A549 (cell line): ENCODE results near the gene CAMTA1. TPM values are rescaled to one million over a fixed set of nuclear protein-coding genes. Genes with fewer than 3 reads are reported as not detected.

ENCODE experiments used
- ATAC-seq, 2 experiments: fragments of 200-7000 bp in 1 of 2; fragments of >200 bp in 1 of 2; cut with Nextera tagmentation in 1 of 2; cut with Tn5 transposase in 1 of 2; 3 replicates each; pipeline versions ENCODE4 v1.8.0 to v1.9.1; 2018 to 2020; ENCODE audit warnings: mild to moderate bottlenecking in 1 of 2, moderate library complexity in 1 of 2
- CTCF ChIA-PET: fragments of 300-600 bp; sonication (Branson Sonifier 250); formaldehyde crosslinking; extraction: SDS; loops from one replicate; lab custom pipeline; 2021; ENCODE audit warnings: antibody characterized with exemption, inconsistent platforms; lab: Yijun Ruan, JAX
- POLR2A ChIA-PET: fragments of 350-600 bp; formaldehyde crosslinking; extraction: SDS; loops from one replicate; lab custom pipeline; 2021; ENCODE audit warnings: antibody characterized with exemption, inconsistent platforms; lab: Yijun Ruan, JAX
- DNase-seq, 2 experiments: peaks; one replicate each; pipeline versions ENCODE4 v3.0.0 to v3.0.0-alpha.2; 2011 to 2016; ENCODE audit warnings: low read depth in 1 of 2, low spot score in 1 of 2
- FAIRE-seq: peaks from 2 replicates; lab custom pipeline; 2011; peaks lifted over from hg19 to GRCh38; lab: Jason Lieb, UNC
- H3K27ac ChIP-seq, 2 experiments: fragments of >200 bp; sonication (Bioruptor Twin); formaldehyde crosslinking; 3 replicates each; pipeline ENCODE4 v1.5.1; 2016 to 2017
- H3K4me1 ChIP-seq: fragments of >200 bp; sonication (Bioruptor Twin); formaldehyde crosslinking; 3 replicates; pipeline ENCODE4 v1.6.1; 2016
- H3K4me2 ChIP-seq: fragments of >200 bp; sonication (Bioruptor Twin); formaldehyde crosslinking; 3 replicates; pipeline ENCODE4 v1.6.1; 2016
- H3K4me3 ChIP-seq: fragments of >200 bp; sonication (Bioruptor Twin); formaldehyde crosslinking; 3 replicates; pipeline ENCODE4 v1.5.1; 2016
- H3K9me3 ChIP-seq: fragments of >200 bp; sonication (Bioruptor Twin); formaldehyde crosslinking; 3 replicates; pipeline ENCODE4 v1.6.1; 2016
- CEBPB ChIP-seq, 2 experiments: fragments of >200 bp in 1 of 2; sonication (Bioruptor Twin) in 1 of 2; formaldehyde crosslinking in 1 of 2; IDR thresholded peaks; 2 replicates each; pipeline ENCODE4 v1.6.1; 2012 to 2016
- CHD2 ChIP-seq: fragments of 150-350 bp; IDR thresholded peaks from 2 replicates; pipeline ENCODE4 v1.6.1; 2014; ENCODE audit warnings: low read length; ENCODE audit not compliant: partially characterized antibody
- EHF ChIP-seq: fragments of 250-450 bp; sonication (Bioruptor Pico); IDR thresholded peaks from 2 replicates; pipeline ENCODE4 v1.5.0; 2020; ENCODE audit warnings: mild to moderate bottlenecking
- ESRRA ChIP-seq: fragments of 150-350 bp; IDR thresholded peaks from 2 replicates; pipeline ENCODE4 v1.6.1; 2014; ENCODE audit warnings: mild to moderate bottlenecking, low read length, borderline replicate concordance
- KDM1A ChIP-seq: fragments of 200-600 bp; sonication (generic); IDR thresholded peaks from 2 replicates; pipeline ENCODE4 v1.6.1; 2016; ENCODE audit warnings: low read depth, mild to moderate bottlenecking
- KDM5A ChIP-seq: fragments of 200-600 bp; sonication (generic); IDR thresholded peaks from 2 replicates; pipeline ENCODE4 v1.6.1; 2016; ENCODE audit warnings: antibody characterized with exemption, mild to moderate bottlenecking
- MAFK ChIP-seq: fragments of 450-650 bp; IDR thresholded peaks from 2 replicates; pipeline ENCODE4 v1.6.1; 2014; ENCODE audit not compliant: partially characterized antibody
- NR3C1 ChIP-seq: fragments of >200 bp; sonication (Bioruptor Twin); formaldehyde crosslinking; IDR thresholded peaks from 3 replicates; pipeline ENCODE4 v1.6.1; 2017
- POLR2A ChIP-seq: IDR thresholded peaks from 2 replicates; pipeline ENCODE4 v1.6.1; 2012; ENCODE audit warnings: mild to moderate bottlenecking, low read length
- TFCP2L1 ChIP-seq: fragments of 250-450 bp; sonication (Bioruptor Pico); IDR thresholded peaks from 2 replicates; pipeline ENCODE4 v1.5.0; 2021; ENCODE audit warnings: mild to moderate bottlenecking
- ZSCAN20 ChIP-seq: fragments of 250-450 bp; sonication (Bioruptor Pico); IDR thresholded peaks from 2 replicates; pipeline ENCODE4 v1.8.0; 2022; ENCODE audit warnings: mild to moderate bottlenecking, moderate library complexity
- WGBS: methylation state at CpG from one replicate; pipeline ENCODE4 v1.1.6; 2017; ENCODE audit errors: missing lambda C conversion rate; 5-methylcytosine and 5-hydroxymethylcytosine counted together
- polyA plus RNA-seq, 4 experiments: library from polyadenylated mRNA; depleted of rRNA in 3 of 4; stranded (reverse); fragments of >200 nt; fragmentation: RNase III in 1 of 4; extraction: RNeasy Plus Mini Kit Qiagen cat#74134 plus additional on column Dnase treatment in 1 of 4; gene quantifications; 2 replicates in 3 of 4; 3 replicates in 1 of 4; pipeline ENCODE4 v1.2.3, GENCODE V29; 2011 to 2017
- TF ChIP-seq, protein P1 (sequence below): fragments of 250-450 bp; sonication (Bioruptor Pico); IDR thresholded peaks from 2 replicates; pipeline ENCODE4 v1.5.0; 2021; ENCODE audit warnings: mild to moderate bottlenecking, moderate library complexity, borderline replicate concordance
- TF ChIP-seq, protein P2 (sequence below): fragments of 200-600 bp; sonication (generic); IDR thresholded peaks from 2 replicates; pipeline ENCODE4 v1.6.1; 2016; ENCODE audit warnings: antibody characterized with exemption, mild to moderate bottlenecking, moderate library complexity
- TF ChIP-seq, protein P3 (sequence below): fragments of >200 bp; sonication (Bioruptor Twin); formaldehyde crosslinking; IDR thresholded peaks from 3 replicates; pipeline ENCODE4 v1.5.1; 2016
- TF ChIP-seq, protein P4 (sequence below): IDR thresholded peaks from 2 replicates; pipeline ENCODE4 v1.6.1; 2012; ENCODE audit warnings: low read depth, borderline replicate concordance
- TF ChIP-seq, protein P5 (sequence below): IDR thresholded peaks from 2 replicates; pipeline ENCODE4 v1.6.1; 2012

CAMTA1 gene
- polyA plus RNA-seq, 2 of the 4 experiments (the other 2 are of a cell fraction) = 58.8 to 75.0 TPM

DNA sequence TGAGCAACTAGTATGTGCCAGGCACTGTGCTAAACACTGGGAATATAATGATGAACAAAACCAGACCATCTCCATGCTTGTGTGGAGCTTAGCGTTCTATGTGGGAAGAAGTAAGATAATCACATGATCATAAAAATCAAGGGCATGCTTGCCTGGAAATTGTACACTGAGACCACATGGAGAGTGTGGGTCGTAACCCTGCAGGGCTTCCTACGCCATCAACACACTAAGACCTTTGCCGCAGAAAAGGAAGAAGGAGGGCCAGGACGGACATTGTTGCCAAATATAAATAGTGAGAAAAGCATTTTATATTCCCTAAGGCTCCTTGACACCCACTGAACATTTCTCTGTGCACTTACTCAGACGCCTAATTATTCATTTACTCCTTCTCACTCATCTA is 597.7 kb downstream of the CAMTA1 start:
- no peak for FAIRE-seq

DNA sequence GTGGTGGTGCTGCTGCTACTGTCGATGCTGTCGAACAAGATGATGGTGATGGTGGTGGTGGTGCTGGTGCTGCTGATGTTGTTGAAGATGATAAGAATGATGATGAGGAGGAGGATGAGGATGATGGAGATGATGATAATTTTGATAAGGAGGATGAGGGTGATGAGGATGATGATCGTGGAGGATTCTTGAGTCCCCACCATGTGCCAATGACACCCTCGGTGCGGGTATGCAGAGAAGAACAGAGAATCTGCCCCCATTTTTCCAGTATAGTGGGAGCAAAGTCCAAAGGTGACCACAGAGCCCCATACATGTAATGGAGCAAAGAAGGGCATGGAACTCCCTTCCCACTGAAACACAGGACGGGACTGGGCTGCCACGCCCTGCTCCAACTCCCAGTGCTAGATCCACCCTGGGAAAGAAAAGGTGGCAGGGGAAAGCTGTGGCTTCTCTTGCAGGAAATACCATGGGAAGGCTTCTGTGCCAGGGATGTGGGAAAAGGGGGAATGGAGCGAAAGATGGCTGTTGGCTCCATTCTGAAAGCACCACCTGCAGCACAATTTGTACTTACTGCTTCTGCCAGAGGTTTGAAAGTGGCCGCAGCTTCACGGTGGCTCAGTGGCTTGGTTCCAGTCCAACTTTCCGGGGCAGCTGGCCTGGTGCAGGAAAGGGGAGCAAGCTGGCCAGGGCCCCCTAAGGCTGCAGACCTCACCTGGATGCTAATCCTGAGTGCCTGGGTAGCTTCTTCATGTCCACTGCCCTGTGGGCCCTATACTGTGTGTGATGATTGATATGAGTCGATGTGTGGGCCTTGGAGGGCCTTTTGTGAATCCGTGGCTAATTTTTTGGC is 598.6 kb downstream of the CAMTA1 start:
- Histone ChIP-seq H3K9me3 (no peaks in the 10 kb centered on the region), H3K4me1 (no peaks in the 10 kb centered on the region), H3K4me2 (no peak overlapping the region), H3K27ac (0 out of 6 replicates have a peak overlapping the region, but pooled peaks of 1 of the 2 experiments have one; percentile 32), H3K4me3 (no peak overlapping the region)
- ChIA-PET CTCF (no interaction called here), POLR2A (no interaction called here)
- DNase-seq (no peak), ATAC-seq (no peak), FAIRE-seq (no peak)
- WGBS = 95% methylated on average over 13 of the region's 13 CpGs
- TF ChIP-seq TFCP2L1 (CRISPR knock-in tag) (no peak), CHD2 (no peak), KDM5A (no peak), ZSCAN20 (CRISPR knock-in tag) (no peak)
- TF ChIP-seq, protein P1, sequence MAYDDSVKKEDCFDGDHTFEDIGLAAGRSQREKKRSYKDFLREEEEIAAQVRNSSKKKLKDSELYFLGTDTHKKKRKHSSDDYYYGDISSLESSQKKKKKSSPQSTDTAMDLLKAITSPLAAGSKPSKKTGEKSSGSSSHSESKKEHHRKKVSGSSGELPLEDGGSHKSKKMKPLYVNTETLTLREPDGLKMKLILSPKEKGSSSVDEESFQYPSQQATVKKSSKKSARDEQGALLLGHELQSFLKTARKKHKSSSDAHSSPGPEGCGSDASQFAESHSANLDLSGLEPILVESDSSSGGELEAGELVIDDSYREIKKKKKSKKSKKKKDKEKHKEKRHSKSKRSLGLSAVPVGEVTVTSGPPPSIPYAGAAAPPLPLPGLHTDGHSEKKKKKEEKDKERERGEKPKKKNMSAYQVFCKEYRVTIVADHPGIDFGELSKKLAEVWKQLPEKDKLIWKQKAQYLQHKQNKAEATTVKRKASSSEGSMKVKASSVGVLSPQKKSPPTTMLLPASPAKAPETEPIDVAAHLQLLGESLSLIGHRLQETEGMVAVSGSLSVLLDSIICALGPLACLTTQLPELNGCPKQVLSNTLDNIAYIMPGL (CRISPR knock-in tag) = no peak
- TF ChIP-seq, protein P2, sequence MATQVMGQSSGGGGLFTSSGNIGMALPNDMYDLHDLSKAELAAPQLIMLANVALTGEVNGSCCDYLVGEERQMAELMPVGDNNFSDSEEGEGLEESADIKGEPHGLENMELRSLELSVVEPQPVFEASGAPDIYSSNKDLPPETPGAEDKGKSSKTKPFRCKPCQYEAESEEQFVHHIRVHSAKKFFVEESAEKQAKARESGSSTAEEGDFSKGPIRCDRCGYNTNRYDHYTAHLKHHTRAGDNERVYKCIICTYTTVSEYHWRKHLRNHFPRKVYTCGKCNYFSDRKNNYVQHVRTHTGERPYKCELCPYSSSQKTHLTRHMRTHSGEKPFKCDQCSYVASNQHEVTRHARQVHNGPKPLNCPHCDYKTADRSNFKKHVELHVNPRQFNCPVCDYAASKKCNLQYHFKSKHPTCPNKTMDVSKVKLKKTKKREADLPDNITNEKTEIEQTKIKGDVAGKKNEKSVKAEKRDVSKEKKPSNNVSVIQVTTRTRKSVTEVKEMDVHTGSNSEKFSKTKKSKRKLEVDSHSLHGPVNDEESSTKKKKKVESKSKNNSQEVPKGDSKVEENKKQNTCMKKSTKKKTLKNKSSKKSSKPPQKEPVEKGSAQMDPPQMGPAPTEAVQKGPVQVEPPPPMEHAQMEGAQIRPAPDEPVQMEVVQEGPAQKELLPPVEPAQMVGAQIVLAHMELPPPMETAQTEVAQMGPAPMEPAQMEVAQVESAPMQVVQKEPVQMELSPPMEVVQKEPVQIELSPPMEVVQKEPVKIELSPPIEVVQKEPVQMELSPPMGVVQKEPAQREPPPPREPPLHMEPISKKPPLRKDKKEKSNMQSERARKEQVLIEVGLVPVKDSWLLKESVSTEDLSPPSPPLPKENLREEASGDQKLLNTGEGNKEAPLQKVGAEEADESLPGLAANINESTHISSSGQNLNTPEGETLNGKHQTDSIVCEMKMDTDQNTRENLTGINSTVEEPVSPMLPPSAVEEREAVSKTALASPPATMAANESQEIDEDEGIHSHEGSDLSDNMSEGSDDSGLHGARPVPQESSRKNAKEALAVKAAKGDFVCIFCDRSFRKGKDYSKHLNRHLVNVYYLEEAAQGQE = no peak
- TF ChIP-seq, protein P3, sequence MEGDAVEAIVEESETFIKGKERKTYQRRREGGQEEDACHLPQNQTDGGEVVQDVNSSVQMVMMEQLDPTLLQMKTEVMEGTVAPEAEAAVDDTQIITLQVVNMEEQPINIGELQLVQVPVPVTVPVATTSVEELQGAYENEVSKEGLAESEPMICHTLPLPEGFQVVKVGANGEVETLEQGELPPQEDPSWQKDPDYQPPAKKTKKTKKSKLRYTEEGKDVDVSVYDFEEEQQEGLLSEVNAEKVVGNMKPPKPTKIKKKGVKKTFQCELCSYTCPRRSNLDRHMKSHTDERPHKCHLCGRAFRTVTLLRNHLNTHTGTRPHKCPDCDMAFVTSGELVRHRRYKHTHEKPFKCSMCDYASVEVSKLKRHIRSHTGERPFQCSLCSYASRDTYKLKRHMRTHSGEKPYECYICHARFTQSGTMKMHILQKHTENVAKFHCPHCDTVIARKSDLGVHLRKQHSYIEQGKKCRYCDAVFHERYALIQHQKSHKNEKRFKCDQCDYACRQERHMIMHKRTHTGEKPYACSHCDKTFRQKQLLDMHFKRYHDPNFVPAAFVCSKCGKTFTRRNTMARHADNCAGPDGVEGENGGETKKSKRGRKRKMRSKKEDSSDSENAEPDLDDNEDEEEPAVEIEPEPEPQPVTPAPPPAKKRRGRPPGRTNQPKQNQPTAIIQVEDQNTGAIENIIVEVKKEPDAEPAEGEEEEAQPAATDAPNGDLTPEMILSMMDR = no peak

More for the DNA sequence above, 597.7 kb downstream of the CAMTA1 start:
- ChIA-PET CTCF (no interaction called here), POLR2A (no interaction called here)
- 85% methylated on average over 6 of the region's 6 CpGs for WGBS
- Histone ChIP-seq H3K27ac (no peak overlapping the region), H3K4me3 (no peak overlapping the region), H3K4me2 (no peak overlapping the region), H3K9me3 (no peaks in the 10 kb centered on the region), H3K4me1 (no peaks in the 10 kb centered on the region)
- TF ChIP-seq EHF (CRISPR knock-in tag) = no peak
- no peak for TF ChIP-seq MAFK
- no peak for TF ChIP-seq CEBPB (IDR thresholded peaks at IDR 0.05)
- no peak for TF ChIP-seq TFCP2L1 (CRISPR knock-in tag)
- no peak for TF ChIP-seq POLR2A
- TF ChIP-seq, protein P1 (CRISPR knock-in tag) = no peak
- TF ChIP-seq, protein P4, sequence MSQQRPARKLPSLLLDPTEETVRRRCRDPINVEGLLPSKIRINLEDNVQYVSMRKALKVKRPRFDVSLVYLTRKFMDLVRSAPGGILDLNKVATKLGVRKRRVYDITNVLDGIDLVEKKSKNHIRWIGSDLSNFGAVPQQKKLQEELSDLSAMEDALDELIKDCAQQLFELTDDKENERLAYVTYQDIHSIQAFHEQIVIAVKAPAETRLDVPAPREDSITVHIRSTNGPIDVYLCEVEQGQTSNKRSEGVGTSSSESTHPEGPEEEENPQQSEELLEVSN = no peak
- no peak for TF ChIP-seq NR3C1
- TF ChIP-seq, protein P2 = no peak
- TF ChIP-seq, protein P5, sequence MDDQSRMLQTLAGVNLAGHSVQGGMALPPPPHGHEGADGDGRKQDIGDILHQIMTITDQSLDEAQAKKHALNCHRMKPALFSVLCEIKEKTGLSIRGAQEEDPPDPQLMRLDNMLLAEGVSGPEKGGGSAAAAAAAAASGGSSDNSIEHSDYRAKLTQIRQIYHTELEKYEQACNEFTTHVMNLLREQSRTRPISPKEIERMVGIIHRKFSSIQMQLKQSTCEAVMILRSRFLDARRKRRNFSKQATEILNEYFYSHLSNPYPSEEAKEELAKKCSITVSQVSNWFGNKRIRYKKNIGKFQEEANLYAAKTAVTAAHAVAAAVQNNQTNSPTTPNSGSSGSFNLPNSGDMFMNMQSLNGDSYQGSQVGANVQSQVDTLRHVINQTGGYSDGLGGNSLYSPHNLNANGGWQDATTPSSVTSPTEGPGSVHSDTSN = no peak
- TF ChIP-seq KDM1A = no peak
- TF ChIP-seq ESRRA = no peak
- no peak for DNase-seq
- ATAC-seq = no peak
